Breast epithelium (tissue), 4 donors: Measurements from ENCODE around the gene FASTKD1. TPM values are rescaled to one million over a fixed set of nuclear protein-coding genes. Genes with fewer than 3 reads are reported as not detected.

ENCODE experiments used
- DNase-seq, 2 donors: peaks; one replicate each; pipeline ENCODE4 v3.0.0-alpha.2; 2019; ENCODE audit warnings: low spot score in 2 of 2
- H3K27ac ChIP-seq, 2 donors: fragments of 200-600 bp; sonication (generic) in 1 of 2; one replicate each; pipeline ENCODE4 v1.5.1; 2016 to 2019; ENCODE audit warnings: mild to moderate bottlenecking in 1 of 2
- H3K27me3 ChIP-seq, 2 donors: fragments of 200-600 bp; sonication (generic) in 1 of 2; one replicate each; pipeline versions ENCODE4 v1.5.1 to v1.6.0; 2017 to 2019; ENCODE audit warnings: control low read depth in 1 of 2, mild to moderate bottlenecking in 1 of 2
- H3K36me3 ChIP-seq: fragments of 200-600 bp; one replicate; pipeline ENCODE4 v1.5.1; 2019
- H3K4me1 ChIP-seq, 2 donors: fragments of 200-600 bp; sonication (generic); one replicate each; pipeline ENCODE4 v1.5.1; 2016 to 2019; ENCODE audit warnings: control low read depth in 1 of 2
- H3K4me3 ChIP-seq, 3 donors: fragments of 200-600 bp; sonication (generic); 1 replicate in 2 of 3; 2 replicates in 1 of 3; pipeline ENCODE4 v1.5.1; 2016 to 2019; ENCODE audit warnings: mild to moderate bottlenecking in 3 of 3, moderate library complexity in 2 of 3
- H3K9me3 ChIP-seq, 2 donors: fragments of 200-600 bp; sonication (generic) in 1 of 2; one replicate each; pipeline ENCODE4 v1.5.1; 2016 to 2019; ENCODE audit warnings: control low read depth in 1 of 2
- POLR2A ChIP-seq: fragments of 450-650 bp; IDR thresholded peaks from one replicate; pipeline ENCODE4 v1.6.1; 2016; ENCODE audit warnings: antibody characterized with exemption, mild to moderate bottlenecking, moderate library complexity
- POLR2AphosphoS5 ChIP-seq, 3 donors: sonication (generic); formaldehyde crosslinking; IDR thresholded peaks; one replicate each; pipeline ENCODE4 v1.6.1; 2017; ENCODE audit warnings: antibody characterized with exemption in 3 of 3
- intact Hi-C: fragments of 100-400 bp; cut with DNase I; formaldehyde crosslinking; loops from one replicate; pipeline ENCODE4 v1.15.1; 2023; ENCODE audit warnings: low total_unique reads
- total RNA-seq, 3 donors: library from RNA; depleted of rRNA; stranded (reverse); fragments of >200 nt; gene quantifications; one replicate each; pipeline ENCODE4 v1.1.0, GENCODE V29; 2016
- TF ChIP-seq, protein P1 (sequence below), 3 donors: fragments of 450-650 bp; IDR thresholded peaks; one replicate each; pipeline ENCODE4 v1.5.1; 2016 to 2017; ENCODE audit warnings: antibody characterized with exemption in 3 of 3, mild to moderate bottlenecking in 3 of 3, moderate library complexity in 3 of 3

Gene FASTKD1
- total RNA-seq, 3 donors from 2014 or later = 6.7 to 22.1 (median 15.4) TPM

DNA sequence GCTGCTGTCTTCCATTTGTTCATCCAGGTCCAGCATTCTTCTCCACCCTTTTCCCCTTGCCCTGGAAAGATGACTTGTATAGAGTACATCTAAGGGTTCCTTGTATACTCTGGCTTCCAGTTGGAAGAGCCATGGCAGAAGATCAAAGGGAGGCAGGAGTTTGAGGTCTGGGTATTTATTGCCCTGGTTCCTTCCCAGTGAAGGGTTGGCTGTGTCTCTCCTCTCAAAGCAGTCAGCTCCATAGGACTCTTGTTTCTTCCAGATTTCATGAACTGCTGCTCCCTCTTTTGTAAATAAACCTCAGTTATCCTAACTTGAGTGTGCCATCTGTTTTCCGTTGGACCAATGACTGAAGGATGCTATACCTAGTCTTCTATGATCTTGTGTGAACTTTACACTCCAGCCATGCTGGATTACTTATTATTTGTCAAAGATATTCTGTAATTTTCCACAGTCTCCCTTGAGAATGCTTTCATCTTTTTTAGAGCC is 88.0 kb downstream of the FASTKD1 start:
- no peaks in the 10 kb centered on the region for H3K9me3 ChIP-seq
- no peaks in the 10 kb centered on the region for H3K4me1 ChIP-seq
- H3K27me3 ChIP-seq = no peaks in the 10 kb centered on the region
- no peak overlapping the region for H3K4me3 ChIP-seq
- intact Hi-C loops = no loop called here
- no peak overlapping the region for H3K27ac ChIP-seq
- DNase-seq = no peak
- H3K36me3 ChIP-seq = no peaks in the 10 kb centered on the region
- TF ChIP-seq, protein P1, sequence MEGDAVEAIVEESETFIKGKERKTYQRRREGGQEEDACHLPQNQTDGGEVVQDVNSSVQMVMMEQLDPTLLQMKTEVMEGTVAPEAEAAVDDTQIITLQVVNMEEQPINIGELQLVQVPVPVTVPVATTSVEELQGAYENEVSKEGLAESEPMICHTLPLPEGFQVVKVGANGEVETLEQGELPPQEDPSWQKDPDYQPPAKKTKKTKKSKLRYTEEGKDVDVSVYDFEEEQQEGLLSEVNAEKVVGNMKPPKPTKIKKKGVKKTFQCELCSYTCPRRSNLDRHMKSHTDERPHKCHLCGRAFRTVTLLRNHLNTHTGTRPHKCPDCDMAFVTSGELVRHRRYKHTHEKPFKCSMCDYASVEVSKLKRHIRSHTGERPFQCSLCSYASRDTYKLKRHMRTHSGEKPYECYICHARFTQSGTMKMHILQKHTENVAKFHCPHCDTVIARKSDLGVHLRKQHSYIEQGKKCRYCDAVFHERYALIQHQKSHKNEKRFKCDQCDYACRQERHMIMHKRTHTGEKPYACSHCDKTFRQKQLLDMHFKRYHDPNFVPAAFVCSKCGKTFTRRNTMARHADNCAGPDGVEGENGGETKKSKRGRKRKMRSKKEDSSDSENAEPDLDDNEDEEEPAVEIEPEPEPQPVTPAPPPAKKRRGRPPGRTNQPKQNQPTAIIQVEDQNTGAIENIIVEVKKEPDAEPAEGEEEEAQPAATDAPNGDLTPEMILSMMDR (IDR thresholded peaks at IDR 0.05) = no peak
- TF ChIP-seq POLR2AphosphoS5 (IDR thresholded peaks at IDR 0.05) (no peak), POLR2A (no peak)

- TF ChIP-seq POLR2A (no peak), POLR2AphosphoS5 (IDR thresholded peaks at IDR 0.05) (no peak)
- TF ChIP-seq, protein P1 (IDR thresholded peaks at IDR 0.05) = no peak
- Histone ChIP-seq H3K36me3 (no peaks in the 10 kb centered on the region), H3K9me3 (no peaks in the 10 kb centered on the region), H3K27me3 (no peaks in the 10 kb centered on the region), H3K27ac (peak overlapping the region; percentile 83), H3K4me3 (peak overlapping the region; percentile 72 to 89 (median 84)), H3K4me1 (no peaks in the 10 kb centered on the region)
- intact Hi-C loops = no loop called here
- no peak for DNase-seq
These were observed 93.6 kb downstream of the FASTKD1 start for GRCh38 chr2:169480079-169480465.

Other genes with a start within 250 kb of the FASTKD1 start
- gene LRP2, start 211.3 kb downstream of the FASTKD1 start, total RNA-seq = 10 to 100 TPM in 2 of 3 donors, under 1 TPM in 1; under 0.01 to 60.4 (median 19.7) TPM
- gene BBS5, start 94.4 kb downstream of the FASTKD1 start, total RNA-seq = 1 to 10 TPM; 6.6 to 9.2 (median 7.9) TPM
- gene KLHL41, start 64.2 kb downstream of the FASTKD1 start, total RNA-seq = 1 to 10 TPM in 1 of 3 donors, under 1 TPM in 2; 0.64 to 2.3 (median 0.66) TPM
- 10 to 100 TPM; 35.5 to 67.9 (median 50.1) TPM for gene PPIG, start 10.5 kb upstream of the FASTKD1 start, total RNA-seq
- gene CFAP210, start 120.5 kb upstream of the FASTKD1 start, total RNA-seq = 1 to 10 TPM in 1 of 3 donors, under 1 TPM in 1, not detected in 1; 0.66 to 3.4 TPM
- 10 to 100 TPM in 2 of 3 donors, 1 to 10 TPM in 1; 9.1 to 17.4 (median 16.2) TPM for gene PHOSPHO2, start 120.6 kb upstream of the FASTKD1 start, total RNA-seq
- gene KLHL23, start 160.0 kb upstream of the FASTKD1 start, total RNA-seq = 10 to 100 TPM in 2 of 3 donors, 1 to 10 TPM in 1; 4.8 to 11.8 (median 10.5) TPM
- gene SSB, start 225.0 kb upstream of the FASTKD1 start, total RNA-seq = 100 to 1,000 TPM in 2 of 3 donors, 10 to 100 TPM in 1; 79.0 to 124 (median 109) TPM